Hematopoietic multipotent progenitor cell (in vitro differentiated cells): ENCODE measurements around the gene FBXL19. TPM values are rescaled to one million over a fixed set of nuclear protein-coding genes. Genes with fewer than 3 reads are reported as not detected.

ENCODE experiments used
- DNase-seq, 3 donors: peaks; one replicate each; pipeline ENCODE4 v3.0.0-alpha.2; 2011 to 2015; ENCODE audit warnings: low read depth in 2 of 3, low spot score in 2 of 3
- total RNA-seq: library from RNA; depleted of rRNA; stranded (reverse); fragments of >200 nt; gene quantifications from one replicate; pipeline ENCODE4 v1.2.3, GENCODE V29; 2012

The FBXL19 gene
- total RNA-seq, 1 donor = 38.0 TPM

GRCh38 chr16:30983898-30984610, 60.7 kb downstream of the FBXL19 start:
- peak in 1 of 3 donors; percentile 52 for DNase-seq

- DNase-seq = peak; percentile 54 to 74 (median 65)
Observed at GRCh38 chr16:30984669-30985400, 61.5 kb downstream of the FBXL19 start, which contains the start of gene HSD3B7. TSS of gene HSD3B7 (plus strand) at chr16:30985207. CDS start at chr16:30985659, 452 bp downstream.

- peak in 2 of 3 donors; percentile 33 to 37 for DNase-seq
Observed at GRCh38 chr16:30985401-30986128, 62.2 kb downstream of the FBXL19 start.

- no peak for DNase-seq
Observed at GRCh38 chr16:30986129-30986991, 63.0 kb downstream of the FBXL19 start.

- no peak for DNase-seq
Observed at GRCh38 chr16:30987581-30988190, 64.3 kb downstream of the FBXL19 start.

GRCh38 chr16:30989469-30990047, 66.2 kb downstream of the FBXL19 start:
- DNase-seq = no peak

- no peak for DNase-seq
Observed at GRCh38 chr16:30990105-30990504, 66.7 kb downstream of the FBXL19 start.

- no peak for DNase-seq
Observed at GRCh38 chr16:30991052-30991451, 67.7 kb downstream of the FBXL19 start.

- no peak for DNase-seq
Observed at GRCh38 chr16:30992276-30992780, 69.0 kb downstream of the FBXL19 start.

- peak in 2 of 3 donors; percentile 30 to 32 for DNase-seq
Observed at GRCh38 chr16:30992931-30993816, 69.8 kb downstream of the FBXL19 start.

- DNase-seq = no peak
Observed at GRCh38 chr16:30995927-30996323, 72.6 kb downstream of the FBXL19 start.

- DNase-seq = no peak
Observed at GRCh38 chr16:30996324-30996984, 73.1 kb downstream of the FBXL19 start.

GRCh38 chr16:30996985-30997724, 73.8 kb downstream of the FBXL19 start:
- DNase-seq = peak; percentile 60 to 80 (median 78)

GRCh38 chr16:30997725-30998711, 74.6 kb downstream of the FBXL19 start:
- no peak for DNase-seq
